ENCODE data around the gene MCTS1. TPM values are rescaled to one million over a fixed set of nuclear protein-coding genes. Genes with fewer than 3 reads are reported as not detected.
"Not testable (repeated sequence)": the region's sequence is repeated elsewhere in the genome, so short reads cannot be mapped to it uniquely, and the experiment has no call there.

The MCTS1 gene
- total RNA-seq, 4 donors from 2014 or later, result 11.6 to 17.5 (median 15.0) TPM

GRCh38 chrX:120566817-120567216 lies 37.1 kb upstream of the MCTS1 start:
- Histone ChIP-seq H3K36me3 (no peaks in the 10 kb centered on the region), H3K9me3 (no peaks in the 10 kb centered on the region), H3K27me3 (no peaks in the 10 kb centered on the region), H3K4me3 (no peak overlapping the region), H3K4me1 (peaks cover 4 to 12% (median 7%) of the 10 kb centered on the region in 4 donors), H3K27ac (replicated peaks in 1 of 4) (no peak overlapping the region)
- WGBS, result 92% methylated on average over 3 of the region's 3 CpGs
- no peak for DNase-seq (ENCODE audit: extremely low spot score)
- no peak for TF ChIP-seq POLR2A (IDR thresholded peaks at IDR 0.05; ENCODE audit: low read depth)
- TF ChIP-seq EP300 (IDR thresholded peaks at IDR 0.05), result no peak
- no peak for TF ChIP-seq POLR2AphosphoS5 (IDR thresholded peaks at IDR 0.05)
- no peak for TF ChIP-seq CTCF (IDR thresholded peaks at IDR 0.05)
- intact Hi-C loops (cut with DNase I), result no loop called here

- H3K9me3 ChIP-seq, result no peaks in the 10 kb centered on the region
- H3K4me1 ChIP-seq, result peaks cover 0 to under 1% (median 0%) of the 10 kb centered on the region in 4 donors
- H3K27ac ChIP-seq (replicated peaks in 1 of 4), result no peak overlapping the region
- no peak for TF ChIP-seq POLR2A (IDR thresholded peaks at IDR 0.05; ENCODE audit: low read depth)
- TF ChIP-seq CTCF (IDR thresholded peaks at IDR 0.05), result no peak
- TF ChIP-seq EP300 (IDR thresholded peaks at IDR 0.05), result no peak
- TF ChIP-seq POLR2AphosphoS5 (IDR thresholded peaks at IDR 0.05), result no peak
- H3K27me3 ChIP-seq, result no peaks in the 10 kb centered on the region
- DNase-seq (ENCODE audit: extremely low spot score), result no peak
- no peaks in the 10 kb centered on the region for H3K36me3 ChIP-seq
- no peak overlapping the region for H3K4me3 ChIP-seq
- intact Hi-C loops (cut with DNase I), result no loop called here
Observed at GRCh38 chrX:120568035-120568434, 35.9 kb upstream of the MCTS1 start.

- Histone ChIP-seq H3K36me3 (no peaks in the 10 kb centered on the region), H3K4me1 (no peaks in the 10 kb centered on the region), H3K27me3 (no peaks in the 10 kb centered on the region), H3K27ac (replicated peaks in 1 of 4) (no peak overlapping the region), H3K9me3 (no peaks in the 10 kb centered on the region), H3K4me3 (no peak overlapping the region)
- intact Hi-C loops (cut with DNase I), result no loop called here
- DNase-seq (ENCODE audit: extremely low spot score), result no peak
- 64% methylated on average over 3 of the region's 3 CpGs for WGBS
- TF ChIP-seq POLR2A (IDR thresholded peaks at IDR 0.05; ENCODE audit: low read depth) (no peak), CTCF (IDR thresholded peaks at IDR 0.05) (no peak), EP300 (IDR thresholded peaks at IDR 0.05) (no peak), POLR2AphosphoS5 (IDR thresholded peaks at IDR 0.05) (no peak)
Observed at GRCh38 chrX:120568609-120569008, 35.3 kb upstream of the MCTS1 start.

- no peak for DNase-seq (ENCODE audit: extremely low spot score)
- no peaks in the 10 kb centered on the region for H3K27me3 ChIP-seq
- TF ChIP-seq CTCF (IDR thresholded peaks at IDR 0.05) (no peak), POLR2AphosphoS5 (IDR thresholded peaks at IDR 0.05) (no peak), EP300 (IDR thresholded peaks at IDR 0.05) (no peak), POLR2A (IDR thresholded peaks at IDR 0.05; ENCODE audit: low read depth) (no peak)
- no peaks in the 10 kb centered on the region for H3K9me3 ChIP-seq
- 91% methylated on average over 3 of the region's 3 CpGs for WGBS
- intact Hi-C loops (cut with DNase I), result no loop called here
- H3K4me3 ChIP-seq, result no peak overlapping the region
- no peaks in the 10 kb centered on the region for H3K4me1 ChIP-seq
- H3K27ac ChIP-seq (replicated peaks in 1 of 4), result no peak overlapping the region
- H3K36me3 ChIP-seq, result no peaks in the 10 kb centered on the region
Observed at GRCh38 chrX:120570011-120570600, 33.8 kb upstream of the MCTS1 start.

- H3K4me3 ChIP-seq; H3K4me1 ChIP-seq; H3K9me3 ChIP-seq; DNase-seq (ENCODE audit: extremely low spot score); H3K27me3 ChIP-seq; intact Hi-C loops (cut with DNase I); H3K36me3 ChIP-seq; H3K27ac ChIP-seq (replicated peaks in 1 of 4): not testable (repeated sequence)
- 78% methylated on average over 13 of the region's 13 CpGs for WGBS
Observed at GRCh38 chrX:120573806-120574205, 30.1 kb upstream of the MCTS1 start.

All from esophagus muscularis mucosa (tissue), 4 donors.